OCI-LY7 (cell line): Measurements from ENCODE around the gene PPP1R16B.

ENCODE experiments used
- CTCF ChIP-seq: fragments of 200-600 bp; sonication (generic); conservative IDR thresholded peaks from 2 replicates; pipeline ENCODE4 v1.5.1; 2014; ENCODE audit warnings: mild to moderate bottlenecking, antibody characterized with exemption, low read length, moderate library complexity, mixed read lengths
- EZH2phosphoT487 ChIP-seq: fragments of 200-600 bp; sonication (generic); IDR thresholded peaks from 2 replicates; pipeline ENCODE4 v1.6.1; 2018; ENCODE audit warnings: low read depth, borderline replicate concordance, mild to moderate bottlenecking, mixed run types, antibody characterized with exemption, low read length, moderate library complexity, mixed read lengths

GRCh38 chr20:38932457-38933120 is 127.1 kb downstream of the PPP1R16B start:
- TF ChIP-seq CTCF, result no peak
- no peak for TF ChIP-seq EZH2phosphoT487
